GM18951 (cell line): Measurements from ENCODE around the gene RANBP9.

Source experiments
- POLR2A ChIP-seq: IDR thresholded peaks from 4 replicates; pipeline ENCODE4 v1.6.1; 2011; ENCODE audit warnings: mild to moderate bottlenecking; ENCODE audit not compliant: insufficient read length, insufficient read depth; ENCODE audit errors: extremely low read depth
- in situ Hi-C: fragments of 300-500 bp; cut with MboI; formaldehyde crosslinking; loops from one replicate; pipeline ENCODE4 v1.12.0; 2022; ENCODE audit warnings: low sequenced_read_pairs, mixed read lengths, inconsistent platforms; ENCODE audit not compliant: unreplicated experiment

Gene RANBP9

GRCh38 chr6:13698715-13699114, 12.9 kb downstream of the RANBP9 start:
- in situ Hi-C loops = no loop called here
- no peak for TF ChIP-seq POLR2A

- in situ Hi-C loops = no loop called here
- no peak for TF ChIP-seq POLR2A
These were observed 13.8 kb downstream of the RANBP9 start for GRCh38 chr6:13697857-13698256.

GRCh38 chr6:13696226-13696625, 15.4 kb downstream of the RANBP9 start:
- TF ChIP-seq POLR2A = no peak
- in situ Hi-C loops = no loop called here

- in situ Hi-C loops = no loop called here
- TF ChIP-seq POLR2A = no peak
These were observed 16.4 kb downstream of the RANBP9 start for GRCh38 chr6:13695252-13695651.

GRCh38 chr6:13694562-13694961, 17.1 kb downstream of the RANBP9 start:
- TF ChIP-seq POLR2A = no peak
- in situ Hi-C loops = no loop called here

- in situ Hi-C loops = no loop called here
- no peak for TF ChIP-seq POLR2A
These were observed 22.0 kb downstream of the RANBP9 start for GRCh38 chr6:13689511-13690256.

GRCh38 chr6:13688692-13689196, 22.9 kb downstream of the RANBP9 start:
- TF ChIP-seq POLR2A = no peak
- in situ Hi-C loops = no loop called here

GRCh38 chr6:13687917-13688351, 23.7 kb downstream of the RANBP9 start:
- TF ChIP-seq POLR2A = no peak
- in situ Hi-C loops = no loop called here

- TF ChIP-seq POLR2A = no peak
- in situ Hi-C loops = no loop called here
These were observed 26.8 kb downstream of the RANBP9 start for GRCh38 chr6:13684855-13685254.

- no peak for TF ChIP-seq POLR2A
- in situ Hi-C loops = no loop called here
These were observed 28.6 kb downstream of the RANBP9 start for GRCh38 chr6:13683038-13683437.

- in situ Hi-C loops = no loop called here
- no peak for TF ChIP-seq POLR2A
These were observed 29.3 kb downstream of the RANBP9 start for GRCh38 chr6:13682346-13682745.

- in situ Hi-C loops = no loop called here
- TF ChIP-seq POLR2A = no peak
These were observed 30.2 kb downstream of the RANBP9 start for GRCh38 chr6:13681305-13682061.

GRCh38 chr6:13680448-13680968, 31.1 kb downstream of the RANBP9 start:
- TF ChIP-seq POLR2A = no peak
- in situ Hi-C loops = no loop called here

GRCh38 chr6:13679996-13680395, 31.6 kb downstream of the RANBP9 start:
- in situ Hi-C loops = no loop called here
- no peak for TF ChIP-seq POLR2A
